ENCODE results near the gene SIGLEC14. TPM values are rescaled to one million over a fixed set of nuclear protein-coding genes. Genes with fewer than 3 reads are reported as not detected.

The SIGLEC14 gene, protein sequence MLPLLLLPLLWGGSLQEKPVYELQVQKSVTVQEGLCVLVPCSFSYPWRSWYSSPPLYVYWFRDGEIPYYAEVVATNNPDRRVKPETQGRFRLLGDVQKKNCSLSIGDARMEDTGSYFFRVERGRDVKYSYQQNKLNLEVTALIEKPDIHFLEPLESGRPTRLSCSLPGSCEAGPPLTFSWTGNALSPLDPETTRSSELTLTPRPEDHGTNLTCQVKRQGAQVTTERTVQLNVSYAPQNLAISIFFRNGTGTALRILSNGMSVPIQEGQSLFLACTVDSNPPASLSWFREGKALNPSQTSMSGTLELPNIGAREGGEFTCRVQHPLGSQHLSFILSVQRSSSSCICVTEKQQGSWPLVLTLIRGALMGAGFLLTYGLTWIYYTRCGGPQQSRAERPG
- not detected in 2 replicates for total RNA-seq

GRCh38 chr19:51646730-51647129, at the start of gene SIGLEC14:
Gene SIGLEC14 (minus strand): TSS chr19:51646825. CDS start chr19:51646759, 66 bp downstream.

GRCh38 chr19:51693260-51693659, 46.6 kb upstream of the SIGLEC14 start, which contains the start of gene SPACA6:
Gene SPACA6 (plus strand): TSS chr19:51693330. CDS start chr19:51693527, 197 bp downstream.

DNA sequence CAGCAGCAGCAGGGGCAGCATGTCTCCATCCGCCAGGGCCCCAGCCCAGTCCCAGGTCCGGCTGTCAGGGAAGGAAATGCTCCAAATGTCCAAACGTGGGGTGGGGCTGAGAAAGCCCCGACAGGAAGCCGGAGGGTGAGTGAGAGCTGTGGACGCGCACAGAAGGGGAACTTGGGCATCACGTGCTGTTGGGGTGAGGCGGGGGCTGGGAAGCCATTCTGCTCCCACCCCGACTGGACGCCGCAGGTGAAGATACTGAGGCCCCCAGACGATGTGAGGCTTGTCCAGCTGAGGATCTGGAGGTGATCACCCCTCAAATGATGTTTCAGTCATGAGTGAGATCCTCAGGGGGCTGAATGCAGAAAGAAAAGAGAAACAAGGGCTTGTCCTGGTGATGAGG, 16.3 kb downstream of the SIGLEC14 start, which contains the start of gene SIGLEC5:
Gene SIGLEC5, minus strand, starts transcription at position 87 of the 400 bp plus-strand sequence. Its CDS starts 66 bp downstream, at position 21.

Other genes with a start within 250 kb of the SIGLEC14 start
- not detected in 2 replicates for gene SIGLEC10, start 229.2 kb downstream of the SIGLEC14 start, total RNA-seq
- gene SIGLEC8, start 188.4 kb downstream of the SIGLEC14 start, total RNA-seq, result not detected in 2 replicates
- gene CEACAM18, start 168.3 kb downstream of the SIGLEC14 start, total RNA-seq, result not detected in 2 replicates
- not detected in 2 replicates for gene SIGLEC12, start 145.0 kb downstream of the SIGLEC14 start, total RNA-seq
- not detected in 2 replicates for gene SIGLEC6, start 115.2 kb downstream of the SIGLEC14 start, total RNA-seq
- 0.19 and 1.4 TPM in 2 replicates for gene ZNF175, start 75.5 kb downstream of the SIGLEC14 start, total RNA-seq
- not detected in 2 replicates for gene SIGLEC5, start 16.4 kb downstream of the SIGLEC14 start, total RNA-seq
- gene SPACA6, start 46.5 kb upstream of the SIGLEC14 start, total RNA-seq, result 2.6 and 5.9 TPM in 2 replicates
- gene HAS1, start 77.2 kb upstream of the SIGLEC14 start, total RNA-seq, result 0.42 and 0.65 TPM in 2 replicates
- gene FPR1, start 105.1 kb upstream of the SIGLEC14 start, total RNA-seq, result not detected in 2 replicates
- gene FPR2, start 114.4 kb upstream of the SIGLEC14 start, total RNA-seq, result not detected in 2 replicates
- not detected in 2 replicates for gene FPR3, start 148.3 kb upstream of the SIGLEC14 start, total RNA-seq
- gene ZNF577, start 241.1 kb upstream of the SIGLEC14 start, total RNA-seq, result 2.5 and 5.0 TPM in 2 replicates

All from airway epithelial cell (primary cell).